ENCODE data around the gene DAPK1.

Gene DAPK1

DNA sequence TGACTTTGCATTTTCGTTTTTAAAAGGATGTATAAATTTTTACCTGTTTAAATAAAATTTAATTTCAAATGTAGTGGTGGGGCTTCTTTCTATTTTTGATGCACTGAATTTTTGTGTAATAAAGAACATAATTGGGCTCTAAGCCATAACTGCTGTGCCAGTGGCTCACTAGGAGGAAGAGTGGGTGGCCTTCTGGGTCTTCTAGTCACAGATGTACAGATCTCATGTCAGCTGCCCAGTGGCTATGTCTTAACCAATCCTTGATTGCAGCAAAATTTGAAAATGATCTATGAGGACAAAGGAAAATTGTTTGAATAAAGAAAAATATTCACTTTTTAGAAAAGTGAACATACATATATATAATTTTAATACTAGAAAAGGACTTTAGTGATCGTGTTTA is 233.7 kb downstream of the DAPK1 start:
- no peaks in the 10 kb centered on the region; the same call in 1 of the 2 replicates for H3K9me3 ChIP-seq (ENCODE audit: control insufficient read depth, insufficient read depth, low read length)
- H3K36me3 ChIP-seq (ENCODE audit: control insufficient read depth, low read length): no peaks in the 10 kb centered on the region
- no peaks in the 10 kb centered on the region for H3F3A ChIP-seq (ENCODE audit: control insufficient read depth, insufficient read depth)
- H3K4me1 ChIP-seq (ENCODE audit: control insufficient read depth, low read length): no peaks in the 10 kb centered on the region
- no peaks in the 10 kb centered on the region for H3K27me3 ChIP-seq (ENCODE audit: control insufficient read depth, low read length)
- H3K9me2 ChIP-seq (replicated peaks; ENCODE audit: control insufficient read depth, low read length): no peaks in the 10 kb centered on the region
- no peaks in the 10 kb centered on the region for H4K20me1 ChIP-seq (ENCODE audit: control insufficient read depth, insufficient read depth, low read depth, low read length)
- H3K4me3 ChIP-seq (ENCODE audit: low read length): no peak overlapping the region
- no peak for TF ChIP-seq EZH2phosphoT487 (IDR thresholded peaks at IDR 0.05; ENCODE audit: borderline replicate concordance, low read length)
- TF ChIP-seq, protein P1, sequence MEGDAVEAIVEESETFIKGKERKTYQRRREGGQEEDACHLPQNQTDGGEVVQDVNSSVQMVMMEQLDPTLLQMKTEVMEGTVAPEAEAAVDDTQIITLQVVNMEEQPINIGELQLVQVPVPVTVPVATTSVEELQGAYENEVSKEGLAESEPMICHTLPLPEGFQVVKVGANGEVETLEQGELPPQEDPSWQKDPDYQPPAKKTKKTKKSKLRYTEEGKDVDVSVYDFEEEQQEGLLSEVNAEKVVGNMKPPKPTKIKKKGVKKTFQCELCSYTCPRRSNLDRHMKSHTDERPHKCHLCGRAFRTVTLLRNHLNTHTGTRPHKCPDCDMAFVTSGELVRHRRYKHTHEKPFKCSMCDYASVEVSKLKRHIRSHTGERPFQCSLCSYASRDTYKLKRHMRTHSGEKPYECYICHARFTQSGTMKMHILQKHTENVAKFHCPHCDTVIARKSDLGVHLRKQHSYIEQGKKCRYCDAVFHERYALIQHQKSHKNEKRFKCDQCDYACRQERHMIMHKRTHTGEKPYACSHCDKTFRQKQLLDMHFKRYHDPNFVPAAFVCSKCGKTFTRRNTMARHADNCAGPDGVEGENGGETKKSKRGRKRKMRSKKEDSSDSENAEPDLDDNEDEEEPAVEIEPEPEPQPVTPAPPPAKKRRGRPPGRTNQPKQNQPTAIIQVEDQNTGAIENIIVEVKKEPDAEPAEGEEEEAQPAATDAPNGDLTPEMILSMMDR (IDR thresholded peaks at IDR 0.05; ENCODE audit: low read depth, low read length, poor library complexity, severe bottlenecking): no peak
- no peaks in the 10 kb centered on the region for H3K79me2 ChIP-seq (ENCODE audit: control insufficient read depth, low read length)
- no peak overlapping the region for H3K4me2 ChIP-seq (ENCODE audit: low read length)
- H3K27ac ChIP-seq (ENCODE audit: low read depth, low read length): no peak overlapping the region

GRCh38 chr9:87732344-87732743 is 234.7 kb downstream of the DAPK1 start:
- Histone ChIP-seq H3K9me2 (replicated peaks; ENCODE audit: control insufficient read depth, low read length) (no peaks in the 10 kb centered on the region), H4K20me1 (ENCODE audit: control insufficient read depth, insufficient read depth, low read depth, low read length) (no peaks in the 10 kb centered on the region), H3K27me3 (ENCODE audit: control insufficient read depth, low read length) (no peaks in the 10 kb centered on the region), H3K36me3 (ENCODE audit: control insufficient read depth, low read length) (no peaks in the 10 kb centered on the region), H3K9me3 (ENCODE audit: control insufficient read depth, insufficient read depth, low read length) (no peaks in the 10 kb centered on the region; the same call in 1 of the 2 replicates), H3K4me2 (ENCODE audit: low read length) (no peak overlapping the region), H3K79me2 (ENCODE audit: control insufficient read depth, low read length) (no peaks in the 10 kb centered on the region), H3K4me1 (ENCODE audit: control insufficient read depth, low read length) (no peaks in the 10 kb centered on the region), H3K27ac (ENCODE audit: low read depth, low read length) (no peak overlapping the region), H3K4me3 (ENCODE audit: low read length) (no peak overlapping the region), H3F3A (ENCODE audit: control insufficient read depth, insufficient read depth) (no peaks in the 10 kb centered on the region)
- no peak for TF ChIP-seq EZH2phosphoT487 (IDR thresholded peaks at IDR 0.05; ENCODE audit: borderline replicate concordance, low read length)
- TF ChIP-seq, protein P1 (IDR thresholded peaks at IDR 0.05; ENCODE audit: low read depth, low read length, poor library complexity, severe bottlenecking): no peak

GRCh38 chr9:87732756-87733155 is 235.1 kb downstream of the DAPK1 start:
- H3K27me3 ChIP-seq (ENCODE audit: control insufficient read depth, low read length): no peaks in the 10 kb centered on the region
- H3K79me2 ChIP-seq (ENCODE audit: control insufficient read depth, low read length): no peaks in the 10 kb centered on the region
- no peaks in the 10 kb centered on the region; the same call in 1 of the 2 replicates for H3K9me3 ChIP-seq (ENCODE audit: control insufficient read depth, insufficient read depth, low read length)
- no peak overlapping the region for H3K4me3 ChIP-seq (ENCODE audit: low read length)
- no peaks in the 10 kb centered on the region for H4K20me1 ChIP-seq (ENCODE audit: control insufficient read depth, insufficient read depth, low read depth, low read length)
- no peaks in the 10 kb centered on the region for H3K36me3 ChIP-seq (ENCODE audit: control insufficient read depth, low read length)
- H3K9me2 ChIP-seq (replicated peaks; ENCODE audit: control insufficient read depth, low read length): no peaks in the 10 kb centered on the region
- TF ChIP-seq, protein P1 (IDR thresholded peaks at IDR 0.05; ENCODE audit: low read depth, low read length, poor library complexity, severe bottlenecking): no peak
- no peak for TF ChIP-seq EZH2phosphoT487 (IDR thresholded peaks at IDR 0.05; ENCODE audit: borderline replicate concordance, low read length)
- no peaks in the 10 kb centered on the region for H3F3A ChIP-seq (ENCODE audit: control insufficient read depth, insufficient read depth)
- H3K4me2 ChIP-seq (ENCODE audit: low read length): no peak overlapping the region
- H3K27ac ChIP-seq (ENCODE audit: low read depth, low read length): no peak overlapping the region
- no peaks in the 10 kb centered on the region for H3K4me1 ChIP-seq (ENCODE audit: control insufficient read depth, low read length)
